ENCODE data around the gene ABCA2. TPM values are rescaled to one million over a fixed set of nuclear protein-coding genes. Genes with fewer than 3 reads are reported as not detected.

The ABCA2 gene
- total RNA-seq, 1 experiment from 2014 or later = 22.4 TPM

GRCh38 chr9:137075275-137075775 lies 47.3 kb upstream of the ABCA2 start:
- H2BK15ac ChIP-seq (ENCODE audit: low read depth, low read length) = no peak overlapping the region
- no peak overlapping the region for H3K4ac ChIP-seq (ENCODE audit: low read depth, low read length)
- no peaks in the 10 kb centered on the region for H3K79me1 ChIP-seq (ENCODE audit: insufficient read depth, low read depth, low read length, poor library complexity, severe bottlenecking)
- peak overlapping the region in 1 of 2 experiments; percentile 6; a peak in 1 of 5 replicates for H3K4me3 Mint-ChIP-seq
- H3K27ac ChIP-seq (ENCODE audit: insufficient read length, low read depth, low read length) = no peak overlapping the region
- peaks cover 17 to 30% of the 10 kb centered on the region in 2 experiments for H3K4me1 Mint-ChIP-seq
- H3K9me3 Mint-ChIP-seq = no peaks in the 10 kb centered on the region; a peak in 1 of 5 replicates
- H2BK12ac ChIP-seq (ENCODE audit: insufficient read length, low read depth, low read length) = no peak overlapping the region
- H3K27me3 ChIP-seq (ENCODE audit: insufficient read depth, low read length) = peaks cover 7% of the 10 kb centered on the region; the same call in 1 of the 2 replicates
- H2BK5ac ChIP-seq (ENCODE audit: insufficient read length, low read length) = no peak overlapping the region
- peaks cover 3% of the 10 kb centered on the region for H4K20me1 ChIP-seq (ENCODE audit: control insufficient read depth, insufficient read depth, insufficient read length)
- no peak overlapping the region for H3K14ac ChIP-seq (ENCODE audit: insufficient read depth, low read length)
- no peak overlapping the region for H3T11ph ChIP-seq (ENCODE audit: low read length)
- no peak overlapping the region for H4K5ac ChIP-seq (ENCODE audit: insufficient read length, low read depth, low read length)
- H2AK5ac ChIP-seq (ENCODE audit: insufficient read length, low read length) = no peak overlapping the region
- H2BK120ac ChIP-seq (ENCODE audit: low read depth, low read length, poor library complexity, severe bottlenecking) = no peak overlapping the region
- H4K91ac ChIP-seq (ENCODE audit: insufficient read length, low read depth, low read length) = no peak overlapping the region
- no peak overlapping the region for H4K8ac ChIP-seq (replicated peaks; ENCODE audit: insufficient read length, low read depth, low read length)
- H3K56ac ChIP-seq (ENCODE audit: insufficient read length, low read depth, low read length) = no peak overlapping the region
- peak overlapping the region in 2 of 3 experiments; percentile 25 to 97; a peak in 4 of 7 replicates for H3K27ac Mint-ChIP-seq
- H3K9ac ChIP-seq (ENCODE audit: extremely low read depth, insufficient read length, low read length) = no peak overlapping the region
- no peak overlapping the region for H2BK20ac ChIP-seq (ENCODE audit: low read depth, low read length, poor library complexity, severe bottlenecking)
- peak; percentile 62 for DNase-seq
- peaks cover 17% of the 10 kb centered on the region for H3K23me2 ChIP-seq (ENCODE audit: insufficient read length, low read depth, low read length, poor library complexity, severe bottlenecking)
- H3K4me2 ChIP-seq (ENCODE audit: insufficient read depth, insufficient read length, low read length) = no peak overlapping the region
- H2AFZ ChIP-seq (ENCODE audit: low read length) = no peak overlapping the region
- peaks cover 45% of the 10 kb centered on the region for H3K27me3 Mint-ChIP-seq (ENCODE audit: low read depth)
- no peak overlapping the region for H3K18ac ChIP-seq (ENCODE audit: insufficient read length, low read depth, low read length)
- H3K9me3 ChIP-seq (ENCODE audit: control insufficient read depth, low read depth, low read length) = no peaks in the 10 kb centered on the region
- no CpG with 5 or more reads among the region's 12 CpGs for WGBS (ENCODE audit: extremely low coverage, insufficient read length, low lambda C conversion rate)
- no peaks in the 10 kb centered on the region for H3K36me3 Mint-ChIP-seq (ENCODE audit: insufficient read depth in 1 of 3, low read depth in 3 of 3)
- peaks cover 7% of the 10 kb centered on the region; the same call in 1 of the 2 replicates for H3K4me1 ChIP-seq (ENCODE audit: insufficient read depth, low read length)
- H3K23ac ChIP-seq (ENCODE audit: insufficient read length, low read depth, low read length) = no peak overlapping the region
- no peaks in the 10 kb centered on the region for H3K79me2 ChIP-seq (ENCODE audit: insufficient read depth, low read length)
- TF ChIP-seq CTCF (conservative IDR thresholded peaks at IDR 0.05) = no peak

Data from H9 (cell line).